WI38 (cell line): ENCODE results near the gene CLSTN2.

Experiments
- H3K4me3 ChIP-seq: 2 replicates; pipeline ENCODE4 v1.5.1; 2011; ENCODE audit warnings: low read depth, mild to moderate bottlenecking, control low read depth, low read length
- TF ChIP-seq, protein P1 (sequence below): IDR thresholded peaks from 2 replicates; pipeline ENCODE4 v1.5.1; 2012; ENCODE audit warnings: low read depth, mild to moderate bottlenecking, control low read depth, low read length

CLSTN2 gene

GRCh38 chr3:140586311-140586710 lies 651.3 kb downstream of the CLSTN2 start:
- no peak overlapping the region for H3K4me3 ChIP-seq
- TF ChIP-seq, protein P1, sequence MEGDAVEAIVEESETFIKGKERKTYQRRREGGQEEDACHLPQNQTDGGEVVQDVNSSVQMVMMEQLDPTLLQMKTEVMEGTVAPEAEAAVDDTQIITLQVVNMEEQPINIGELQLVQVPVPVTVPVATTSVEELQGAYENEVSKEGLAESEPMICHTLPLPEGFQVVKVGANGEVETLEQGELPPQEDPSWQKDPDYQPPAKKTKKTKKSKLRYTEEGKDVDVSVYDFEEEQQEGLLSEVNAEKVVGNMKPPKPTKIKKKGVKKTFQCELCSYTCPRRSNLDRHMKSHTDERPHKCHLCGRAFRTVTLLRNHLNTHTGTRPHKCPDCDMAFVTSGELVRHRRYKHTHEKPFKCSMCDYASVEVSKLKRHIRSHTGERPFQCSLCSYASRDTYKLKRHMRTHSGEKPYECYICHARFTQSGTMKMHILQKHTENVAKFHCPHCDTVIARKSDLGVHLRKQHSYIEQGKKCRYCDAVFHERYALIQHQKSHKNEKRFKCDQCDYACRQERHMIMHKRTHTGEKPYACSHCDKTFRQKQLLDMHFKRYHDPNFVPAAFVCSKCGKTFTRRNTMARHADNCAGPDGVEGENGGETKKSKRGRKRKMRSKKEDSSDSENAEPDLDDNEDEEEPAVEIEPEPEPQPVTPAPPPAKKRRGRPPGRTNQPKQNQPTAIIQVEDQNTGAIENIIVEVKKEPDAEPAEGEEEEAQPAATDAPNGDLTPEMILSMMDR = no peak

GRCh38 chr3:140588558-140588957 lies 653.6 kb downstream of the CLSTN2 start:
- H3K4me3 ChIP-seq = no peak overlapping the region
- TF ChIP-seq, protein P1 = no peak

DNA sequence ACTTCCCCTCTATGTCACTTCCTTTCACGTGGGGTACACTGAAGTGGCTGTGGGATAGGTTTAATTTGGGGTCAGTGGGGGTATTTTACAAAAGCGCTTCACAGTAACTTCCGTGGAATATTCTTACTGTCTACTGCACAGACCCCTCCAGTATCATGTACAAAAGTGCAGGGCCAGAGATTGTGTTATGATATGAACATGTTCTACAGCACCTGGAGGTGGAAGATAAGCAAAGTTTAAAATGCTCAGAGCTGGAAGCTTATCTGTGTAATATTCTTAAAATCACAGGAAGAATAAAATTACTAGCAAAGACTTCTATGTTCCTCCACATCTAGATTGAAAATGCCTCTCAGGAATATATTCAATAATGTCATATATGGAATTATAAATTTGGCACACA lies 658.8 kb downstream of the CLSTN2 start:
- TF ChIP-seq, protein P1 = no peak

GRCh38 chr3:140595295-140595694 lies 660.3 kb downstream of the CLSTN2 start:
- TF ChIP-seq, protein P1 = no peak
- no peak overlapping the region for H3K4me3 ChIP-seq

More for the DNA sequence above, 658.8 kb downstream of the CLSTN2 start:
- no peak overlapping the region for H3K4me3 ChIP-seq

DNA sequence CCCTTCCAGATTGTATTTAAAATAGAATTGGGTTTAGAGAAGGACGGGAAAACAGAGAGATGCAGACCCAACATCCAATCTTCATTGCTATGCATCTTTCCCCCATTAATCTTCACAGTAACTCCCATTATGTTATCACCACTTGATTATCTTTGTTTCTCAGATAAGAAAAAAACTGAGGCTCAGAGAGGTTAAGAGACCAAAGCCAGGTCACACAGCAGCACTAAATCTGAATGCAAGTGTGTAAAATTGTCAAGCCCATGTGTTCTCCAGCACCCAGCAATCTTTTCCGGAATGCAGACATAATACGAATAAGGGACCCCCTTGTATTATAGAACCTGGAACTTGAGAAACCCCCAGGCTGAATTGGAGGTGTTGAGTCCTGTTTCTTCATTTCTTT lies 662.4 kb downstream of the CLSTN2 start:
- H3K4me3 ChIP-seq = no peak overlapping the region
- TF ChIP-seq, protein P1 = no peak

DNA sequence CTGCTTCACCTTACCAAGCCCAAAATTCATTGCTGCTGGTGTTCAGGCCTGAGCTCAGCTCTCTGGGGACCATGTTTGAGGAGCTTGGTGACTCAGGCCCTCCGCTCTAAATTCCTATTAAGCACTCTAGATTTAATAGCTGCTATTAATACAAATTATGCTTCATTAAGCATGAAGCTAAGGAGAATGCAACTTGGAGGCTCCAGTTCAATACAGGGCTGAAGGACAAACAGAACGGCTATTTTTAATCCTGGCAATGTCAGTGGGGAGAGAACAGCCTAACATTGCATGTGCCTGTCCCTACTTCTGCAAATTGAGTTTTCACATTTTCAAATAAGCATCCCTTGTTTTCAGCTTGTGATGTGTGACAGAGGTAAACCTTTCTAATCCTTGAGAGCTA lies 662.8 kb downstream of the CLSTN2 start:
- no peak overlapping the region for H3K4me3 ChIP-seq
- TF ChIP-seq, protein P1 = no peak

GRCh38 chr3:140599009-140599408 lies 664.0 kb downstream of the CLSTN2 start:
- TF ChIP-seq, protein P1 = no peak
- no peak overlapping the region for H3K4me3 ChIP-seq
